HG03571 (cell line): ENCODE results near the gene PANX3.

Experiments
- ATAC-seq: cut with Tn5 transposase; IDR thresholded peaks from one replicate; pipeline ENCODE4 v1.9.1; 2021; ENCODE audit not compliant: unreplicated experiment

The PANX3 gene

DNA sequence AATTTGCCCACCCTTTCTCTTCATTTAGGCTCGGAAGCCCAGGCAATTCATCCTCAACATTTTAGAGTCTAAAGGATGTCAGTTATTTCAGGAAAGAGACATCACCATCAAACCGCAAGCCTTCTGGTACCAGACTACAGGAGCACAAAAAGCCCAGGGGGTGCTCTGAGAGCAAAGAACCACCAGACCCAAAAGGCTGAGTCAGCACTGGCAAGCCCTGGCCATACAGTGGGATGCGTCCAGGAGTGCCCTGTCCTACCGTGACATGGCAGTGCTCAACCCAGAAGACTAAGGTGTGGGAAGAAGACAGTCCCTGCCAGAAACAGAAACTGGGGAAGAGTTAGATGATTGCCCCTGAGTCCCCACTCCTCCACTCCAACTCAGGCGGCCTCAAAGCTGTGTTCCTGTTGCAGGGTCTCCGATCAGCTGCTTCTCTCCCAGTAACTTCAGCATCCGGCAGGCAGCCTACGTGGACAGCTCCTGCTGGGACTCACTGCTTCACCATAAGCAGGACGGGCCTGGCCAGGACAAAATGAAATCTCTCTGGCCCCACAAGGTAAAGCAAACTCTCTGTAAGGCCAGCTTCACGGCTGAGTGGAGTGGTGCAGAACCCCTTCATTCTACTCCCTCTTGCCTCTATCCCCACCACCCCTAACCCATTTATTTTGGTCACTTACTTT is 1.5 kb downstream of the PANX3 start:
- ATAC-seq, result no peak

DNA sequence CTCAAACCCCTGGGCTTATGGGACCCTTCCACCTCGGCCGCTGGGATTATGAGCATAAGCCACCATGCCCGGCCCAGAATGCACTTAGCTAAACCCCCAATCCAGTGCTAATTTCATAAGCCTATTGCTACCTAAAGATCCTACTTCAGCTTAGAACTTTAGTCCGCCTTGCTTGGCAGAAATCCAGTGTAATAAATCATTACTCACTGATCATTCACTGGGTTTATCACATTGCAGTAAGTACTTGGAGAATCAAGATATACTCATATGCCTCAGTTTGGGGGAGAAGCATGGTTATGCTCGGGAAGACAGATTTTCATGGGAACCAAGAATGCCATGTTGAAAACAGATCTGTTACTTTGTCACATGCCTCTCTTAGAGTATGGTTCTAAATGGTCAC is 7.6 kb downstream of the PANX3 start:
- no peak for ATAC-seq

DNA sequence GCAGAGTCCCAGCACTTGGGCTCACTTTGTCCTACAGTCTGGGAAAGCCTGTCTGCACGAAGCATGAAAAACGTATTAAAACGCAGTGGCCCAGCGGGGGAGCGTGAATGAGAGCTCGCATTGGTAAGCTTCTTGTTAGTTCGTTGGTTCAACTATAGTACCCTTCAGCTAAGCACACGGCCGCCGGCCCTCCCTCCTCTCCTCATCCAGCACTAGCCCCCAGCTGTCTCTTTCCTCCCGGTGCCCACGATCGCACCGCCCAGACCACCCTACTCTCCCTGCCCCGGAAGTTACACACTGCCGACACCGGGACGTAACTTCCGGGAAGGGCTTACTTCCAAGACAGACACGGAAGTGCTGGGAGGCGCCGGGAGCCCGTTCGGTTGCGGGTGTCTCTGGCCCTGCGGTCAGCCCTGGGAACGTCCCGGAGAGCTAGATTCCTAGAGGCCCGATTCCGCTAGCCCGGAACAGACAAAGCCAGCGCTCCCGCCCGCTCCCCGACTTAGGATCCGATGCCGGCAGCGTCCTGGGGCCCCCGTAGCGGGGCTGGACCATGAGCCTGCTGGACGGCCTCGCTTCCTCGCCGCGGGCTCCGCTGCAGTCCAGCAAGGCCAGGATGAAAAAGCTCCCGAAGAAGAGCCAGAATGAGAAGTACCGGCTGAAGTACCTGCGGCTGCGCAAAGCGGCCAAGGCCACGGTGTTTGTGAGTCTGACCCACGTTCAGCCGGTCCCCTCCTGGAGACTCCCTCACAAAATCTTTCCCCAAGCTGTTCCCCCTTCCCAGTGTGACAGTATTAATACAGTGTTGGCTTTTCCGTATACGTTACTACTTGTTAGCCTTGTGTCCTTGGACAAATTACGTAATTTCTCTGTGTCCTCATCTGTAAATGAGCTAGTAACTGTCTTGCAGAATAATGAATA is 11.6 kb downstream of the PANX3 start, which contains the start of gene TBRG1:
TSS of gene TBRG1 (plus strand) at position 334 of the 921 bp plus-strand sequence. CDS start at position 554, 220 bp downstream.
- peak; percentile 99 for ATAC-seq

DNA sequence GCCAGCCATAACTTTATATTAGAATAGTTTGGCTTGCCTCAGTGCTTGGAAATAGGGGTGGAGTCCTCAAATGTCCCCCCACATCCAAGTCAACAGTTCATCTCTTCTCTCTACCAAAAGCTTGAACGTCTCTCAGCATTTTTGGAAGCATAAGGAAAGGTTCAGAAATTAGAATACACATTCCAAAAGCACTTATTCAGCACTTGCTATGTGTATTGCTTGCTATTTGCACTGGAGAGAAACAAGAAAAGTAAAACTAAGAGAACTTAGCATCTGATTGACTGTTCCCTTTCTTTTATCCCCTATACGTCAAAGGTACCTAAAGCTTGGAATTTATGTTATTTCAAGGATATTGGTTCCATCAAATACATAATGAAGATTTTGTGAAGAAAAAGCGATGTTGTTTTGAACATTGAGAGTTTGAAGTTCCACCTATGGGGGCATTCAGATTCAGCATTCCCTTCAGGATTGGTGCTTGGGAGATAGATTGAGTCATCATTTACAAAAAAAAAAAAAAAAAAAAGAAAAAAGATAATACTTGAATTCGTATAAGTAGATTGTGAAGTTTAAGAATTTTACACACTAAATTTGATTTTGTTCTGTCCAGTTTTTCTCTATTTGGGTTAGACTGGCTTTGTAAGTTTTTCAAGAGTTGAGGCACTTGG is 12.8 kb downstream of the PANX3 start:
- no peak for ATAC-seq

DNA sequence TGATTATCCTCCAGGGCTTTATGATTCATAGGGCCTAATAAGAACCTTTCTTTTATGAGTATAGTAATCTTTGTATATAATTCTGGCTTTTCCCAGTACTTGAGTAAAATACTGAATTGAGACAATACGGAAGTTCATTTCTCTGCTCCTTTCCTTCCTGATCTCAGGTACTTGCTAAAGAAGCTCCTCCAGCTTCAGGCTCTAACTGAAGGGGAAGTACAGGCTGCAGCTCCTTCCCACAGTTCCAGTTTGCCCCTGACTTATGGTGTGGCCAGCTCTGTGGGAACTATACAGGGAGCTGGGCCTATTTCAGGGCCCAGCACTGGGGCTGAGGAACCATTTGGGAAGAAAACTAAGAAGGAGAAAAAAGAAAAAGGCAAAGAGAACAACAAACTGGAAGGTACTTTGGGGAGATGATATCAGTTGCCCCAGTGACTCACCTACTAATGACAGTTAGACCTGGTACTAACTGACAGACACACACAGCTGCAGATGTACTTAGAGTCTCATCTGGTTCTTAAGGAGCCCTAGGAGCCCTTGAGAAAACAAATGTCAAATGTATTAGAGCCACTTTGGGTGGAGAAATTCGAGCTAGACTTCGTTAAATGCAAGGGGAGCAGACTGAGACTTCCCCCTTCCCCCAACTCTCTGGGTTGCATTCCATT is 14.4 kb downstream of the PANX3 start:
- no peak for ATAC-seq

DNA sequence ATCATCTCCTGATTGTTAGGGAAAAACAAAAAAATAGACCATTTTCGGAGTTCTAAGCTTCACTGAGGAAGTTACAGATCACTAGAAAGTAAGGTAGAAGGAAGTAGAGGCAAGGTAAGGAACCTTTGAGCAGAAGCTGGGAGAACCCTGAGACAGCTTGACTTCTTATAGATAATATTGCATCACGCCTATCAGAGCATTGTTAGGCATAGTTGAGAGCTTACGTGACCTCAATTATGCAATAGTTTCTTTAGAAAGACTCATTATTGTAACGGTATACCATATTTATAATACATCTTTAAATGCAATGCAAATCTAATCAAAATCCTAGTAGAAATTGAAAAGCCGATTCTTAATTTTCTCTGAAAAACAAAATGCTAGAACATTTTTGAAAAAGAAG is 16.3 kb downstream of the PANX3 start:
- ATAC-seq, result no peak

DNA sequence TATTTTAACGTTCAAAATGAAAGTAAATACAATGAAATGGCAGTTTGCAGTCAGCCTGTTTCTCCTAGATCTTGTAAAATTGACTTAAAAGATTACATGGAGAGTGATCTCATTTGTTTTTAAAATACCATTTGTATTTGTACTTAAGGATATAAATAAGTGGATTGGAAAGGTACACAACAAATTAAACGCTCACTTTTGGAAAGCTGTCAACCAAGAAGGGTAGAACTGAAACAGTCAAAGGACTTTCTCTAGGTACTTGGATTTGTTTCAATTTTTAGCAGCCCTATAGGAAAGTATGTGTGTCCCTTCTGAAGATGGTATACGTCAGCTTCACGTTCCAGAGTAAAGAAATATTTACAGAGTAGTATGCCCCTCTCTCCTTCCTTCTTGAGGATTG is 18.7 kb downstream of the PANX3 start:
- no peak for ATAC-seq

DNA sequence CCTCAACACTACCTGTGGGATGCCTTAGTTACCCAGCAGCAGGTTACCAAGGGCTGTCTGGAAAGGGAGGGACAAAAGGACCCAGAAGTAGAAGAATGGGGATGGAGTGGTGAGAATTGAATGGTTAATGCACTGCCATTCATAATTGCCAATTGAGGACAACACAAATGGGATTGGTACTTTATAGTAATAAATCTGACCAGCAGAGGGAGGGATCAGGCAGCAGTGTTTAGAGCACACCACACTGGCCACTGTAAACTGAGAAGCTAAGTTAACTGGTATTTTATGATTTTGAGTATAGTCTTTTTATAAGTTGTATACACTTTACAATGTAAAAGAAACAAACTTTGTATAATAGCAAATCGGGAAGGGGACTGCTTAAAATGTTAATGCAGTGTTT is 22.1 kb downstream of the PANX3 start:
- no peak for ATAC-seq

DNA sequence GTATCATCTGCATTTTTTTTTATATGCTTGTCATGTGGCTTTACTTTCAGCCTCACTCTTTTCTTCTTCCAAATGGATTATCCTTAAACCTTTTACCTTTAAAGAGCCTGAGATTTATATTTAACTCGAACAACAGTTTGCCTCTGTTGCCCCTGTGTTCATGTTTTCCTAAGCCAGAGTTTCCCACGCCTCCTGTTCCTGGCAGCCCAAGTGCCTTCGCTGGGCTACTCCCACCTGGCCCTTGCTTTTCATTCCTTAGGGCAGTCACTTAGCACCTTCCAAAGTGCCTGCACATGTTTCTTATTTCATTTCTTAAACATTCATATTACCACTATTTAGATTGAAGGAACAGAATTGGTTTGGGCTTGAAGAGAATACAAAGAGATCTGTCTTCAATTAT is 24.7 kb downstream of the PANX3 start:
- no peak for ATAC-seq

DNA sequence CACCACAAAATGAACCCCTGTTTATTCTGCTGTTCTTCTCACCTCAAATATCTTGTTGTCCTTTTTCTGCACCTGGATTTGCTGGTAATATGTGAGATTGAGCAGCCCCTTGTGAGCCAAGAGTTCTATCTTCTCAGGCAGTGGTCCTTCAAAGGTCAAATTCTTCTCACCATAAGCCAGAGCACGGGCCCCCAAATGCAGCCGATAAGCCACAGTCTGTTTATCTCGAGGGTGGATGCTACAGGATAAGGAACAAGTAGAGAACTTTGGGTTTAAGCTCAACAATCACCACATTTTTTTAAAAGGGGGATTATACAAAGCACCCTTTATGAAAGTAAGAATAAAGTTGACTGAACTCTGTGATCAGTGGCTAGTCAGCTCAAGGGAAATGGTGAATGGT is 27.3 kb downstream of the PANX3 start:
- ATAC-seq, result no peak

DNA sequence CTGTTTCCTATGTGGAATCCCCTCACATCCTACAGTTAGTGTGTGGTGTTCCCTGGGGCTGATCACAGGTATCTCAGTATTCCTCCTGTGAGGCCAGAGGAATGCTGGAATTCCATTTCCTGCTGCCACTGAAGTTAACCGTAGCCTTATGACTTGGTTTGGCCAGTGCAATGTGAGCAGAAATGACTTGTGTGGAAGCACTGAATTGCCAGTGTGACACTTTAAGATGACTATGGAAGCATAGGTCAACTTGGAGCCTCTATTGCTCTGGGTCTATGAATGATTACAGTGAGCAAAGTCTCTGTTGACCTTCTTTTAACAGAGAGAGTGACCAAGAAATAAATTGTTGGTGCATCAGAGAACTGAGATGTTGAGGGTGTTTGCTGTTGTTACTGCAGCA is 28.0 kb downstream of the PANX3 start:
- ATAC-seq, result no peak

DNA sequence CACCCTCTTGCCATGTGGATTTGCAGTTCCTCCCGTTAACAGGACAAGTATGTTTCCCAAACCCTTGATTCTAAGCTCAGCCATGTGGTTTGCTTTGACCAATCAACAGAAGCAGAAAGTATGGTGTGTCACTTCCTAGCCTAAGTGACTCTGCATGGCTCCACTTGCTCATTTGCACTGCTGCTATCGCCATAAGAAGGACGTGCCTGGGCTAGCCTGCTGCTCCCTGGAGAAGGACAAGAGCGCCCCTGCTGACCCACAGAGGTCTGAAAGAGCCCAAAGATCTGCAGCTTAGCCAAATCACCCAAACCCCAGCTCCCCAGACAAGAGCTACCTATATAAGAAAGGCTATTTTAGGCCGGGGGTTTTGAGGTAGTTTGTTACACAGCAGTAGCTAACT is 29.4 kb downstream of the PANX3 start:
- no peak for ATAC-seq

DNA sequence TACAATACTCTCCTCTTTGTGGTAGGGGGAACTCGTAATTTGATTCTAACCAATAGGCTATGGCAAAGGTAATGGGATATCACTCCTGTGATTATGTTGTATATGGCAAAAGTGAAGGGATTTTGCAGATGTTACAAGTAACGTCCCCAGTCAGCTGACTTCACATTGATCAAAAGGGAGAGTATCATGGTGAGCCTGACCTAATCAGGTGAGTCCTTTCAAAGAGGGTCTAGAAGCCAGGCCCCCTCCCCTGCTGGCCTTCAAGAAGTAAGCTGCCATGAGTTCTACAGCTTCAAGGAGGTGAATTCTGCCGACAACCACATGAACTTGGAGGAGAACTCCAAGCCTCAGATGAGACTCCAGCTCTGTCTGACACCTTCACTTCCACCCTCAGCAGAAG is 31.4 kb downstream of the PANX3 start:
- ATAC-seq, result no peak

DNA sequence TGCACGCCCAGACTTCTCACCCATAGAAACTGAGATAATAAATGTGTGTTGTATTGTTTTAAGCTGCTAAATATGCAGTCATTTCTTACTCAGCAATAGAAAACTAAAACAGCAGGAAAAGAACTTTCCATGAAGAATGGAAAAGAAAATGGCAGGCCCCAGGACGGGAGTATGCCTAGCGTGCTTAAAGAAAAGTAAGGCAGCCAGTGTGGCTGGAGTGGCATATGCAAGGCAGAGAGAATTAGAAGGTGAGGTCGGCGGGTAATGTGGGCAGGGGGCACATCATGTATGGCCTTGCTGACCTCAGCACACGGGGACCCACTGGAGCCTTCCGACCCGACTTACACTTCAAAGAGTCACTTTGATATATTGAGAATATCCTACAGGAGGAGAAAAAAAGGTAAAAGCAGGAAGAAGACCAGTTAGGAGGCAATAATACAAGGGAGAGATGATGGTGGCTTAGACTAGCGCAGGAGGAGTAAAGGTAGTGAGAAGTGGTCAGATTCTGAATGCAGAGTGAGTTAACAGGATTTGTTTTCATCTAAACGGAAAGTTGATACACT is 31.9 kb downstream of the PANX3 start:
- no peak for ATAC-seq

DNA sequence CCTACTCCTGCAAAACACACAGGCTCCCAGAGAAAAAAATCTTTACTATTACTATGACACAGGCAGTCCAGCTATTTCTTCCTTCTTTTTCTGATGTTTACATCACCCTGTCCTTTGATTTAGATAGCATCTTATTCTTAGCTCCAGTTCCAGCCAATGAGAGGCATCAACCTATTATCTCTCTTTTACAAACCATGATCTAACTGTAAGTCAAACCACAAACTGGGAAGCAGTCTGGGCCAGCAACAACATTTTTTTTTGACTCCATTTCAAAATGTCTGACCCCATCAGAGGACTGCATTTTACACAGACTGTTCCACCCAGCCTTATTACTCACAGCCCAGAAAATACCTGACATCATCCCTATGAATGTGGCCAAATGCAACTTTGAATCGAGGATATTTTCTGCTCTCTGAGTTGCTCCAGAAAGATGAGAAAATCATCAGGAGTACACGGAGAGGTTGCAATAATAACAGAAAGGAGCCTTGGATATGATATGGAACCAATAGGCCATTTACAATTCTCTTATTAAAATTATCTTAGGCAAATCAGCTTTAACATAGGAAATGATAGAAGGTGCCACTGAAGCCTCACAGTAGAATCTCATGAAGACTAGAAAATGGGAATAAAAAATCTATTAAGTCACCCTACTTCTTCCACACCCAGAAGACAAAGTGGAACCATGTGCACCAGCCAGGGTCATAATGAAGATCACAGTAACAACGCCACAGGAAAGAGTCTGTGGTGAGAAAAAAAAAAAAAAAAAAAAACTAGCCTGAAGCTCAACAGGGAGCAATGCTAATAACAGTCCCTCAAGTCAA is 32.6 kb downstream of the PANX3 start:
- no peak for ATAC-seq

DNA sequence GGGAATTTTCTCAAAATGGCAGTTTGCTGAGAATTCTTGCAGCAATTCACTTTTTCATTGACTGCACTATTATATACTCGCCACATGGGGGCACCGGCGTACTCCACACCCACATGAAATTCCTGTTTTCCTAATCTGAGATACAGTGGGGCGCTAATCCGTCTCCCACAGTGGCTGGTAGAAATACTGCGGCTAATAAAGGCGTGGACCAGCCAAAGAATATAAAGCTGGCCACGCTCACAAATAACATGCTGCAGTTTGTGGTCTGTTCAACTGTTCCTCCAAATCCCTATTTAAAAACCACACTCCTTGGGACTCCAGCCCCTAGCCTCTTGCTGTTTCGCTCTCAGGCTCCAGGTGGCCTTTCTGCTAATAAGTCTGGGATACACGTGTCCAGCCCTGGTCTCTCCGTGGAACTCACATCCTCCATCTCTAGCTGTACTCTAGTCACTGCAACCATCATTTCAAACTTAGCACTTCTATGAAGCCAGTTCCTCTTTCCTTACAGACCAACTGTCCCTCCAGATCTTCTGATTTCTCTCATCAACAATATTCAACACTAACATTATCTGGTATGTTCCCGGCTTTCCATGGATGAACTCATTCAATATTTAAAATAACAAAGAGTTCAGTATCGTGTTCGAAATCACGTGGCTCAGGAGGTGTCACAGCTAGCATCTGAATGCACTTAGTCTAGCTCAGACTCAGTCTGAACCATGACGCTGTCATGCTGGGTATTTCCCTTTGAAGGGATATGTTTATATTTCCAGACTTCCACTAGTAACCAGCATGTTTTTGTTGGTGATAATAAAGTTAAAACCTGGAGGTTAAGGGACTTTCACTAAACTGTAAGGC is 33.4 kb downstream of the PANX3 start:
- ATAC-seq, result peak; percentile 52

DNA sequence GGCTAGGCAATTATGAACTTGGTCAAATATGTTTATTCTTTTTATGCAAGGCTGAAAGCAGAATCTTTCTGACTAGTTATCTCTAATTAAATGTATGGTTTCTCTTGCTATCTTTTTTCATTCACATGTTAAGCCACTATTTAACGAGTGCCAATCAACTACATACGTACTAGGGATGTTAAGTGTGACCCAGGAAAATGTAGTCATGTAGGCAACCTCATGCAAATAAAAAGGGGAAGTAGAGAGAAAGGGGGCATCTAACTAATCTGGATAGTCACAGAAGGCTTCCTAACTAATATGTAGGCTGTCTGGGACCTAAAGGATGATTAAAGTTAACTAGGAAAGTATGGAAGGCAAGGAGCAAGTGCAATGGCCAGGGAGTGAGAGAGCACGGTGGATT is 34.9 kb downstream of the PANX3 start:
- ATAC-seq, result no peak

DNA sequence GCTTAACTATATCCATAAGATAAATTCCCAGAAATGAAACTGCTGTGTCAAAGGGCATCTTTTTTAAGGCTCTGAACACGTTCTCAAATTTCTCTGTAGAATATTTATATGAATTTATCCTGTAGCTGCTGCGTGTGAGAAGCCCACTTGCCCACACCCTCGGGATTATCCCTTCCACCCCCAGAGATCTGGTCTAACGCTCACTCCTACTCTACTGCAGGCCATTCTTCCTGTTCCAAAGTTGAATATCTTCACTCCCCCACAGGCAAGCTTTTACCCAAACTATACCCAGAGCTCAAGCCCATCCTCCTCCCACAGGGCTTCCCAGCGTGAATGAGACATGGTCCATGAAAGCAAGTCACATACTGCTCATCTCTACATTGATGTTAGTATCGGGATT is 37.4 kb downstream of the PANX3 start:
- ATAC-seq, result no peak
